AG10803 (cell line): ENCODE results near the gene KIF24.

Experiments used
- DNase-seq: peaks from one replicate; pipeline ENCODE4 v3.0.0; 2010; ENCODE audit warnings: low read depth
- H3K4me3 ChIP-seq: 2 replicates; pipeline ENCODE4 v1.5.1; 2011; ENCODE audit warnings: mild to moderate bottlenecking, low read length, control low read depth
- TF ChIP-seq, protein P1 (sequence below): conservative IDR thresholded peaks from 2 replicates; pipeline ENCODE4 v1.5.1; 2011; ENCODE audit warnings: mild to moderate bottlenecking, low read length, control low read depth, inconsistent platforms

Gene KIF24

GRCh38 chr9:34337403-34337802 is 8.3 kb upstream of the KIF24 start:
- H3K4me3 ChIP-seq: no peak overlapping the region
- DNase-seq: peak; percentile 3
- TF ChIP-seq, protein P1, sequence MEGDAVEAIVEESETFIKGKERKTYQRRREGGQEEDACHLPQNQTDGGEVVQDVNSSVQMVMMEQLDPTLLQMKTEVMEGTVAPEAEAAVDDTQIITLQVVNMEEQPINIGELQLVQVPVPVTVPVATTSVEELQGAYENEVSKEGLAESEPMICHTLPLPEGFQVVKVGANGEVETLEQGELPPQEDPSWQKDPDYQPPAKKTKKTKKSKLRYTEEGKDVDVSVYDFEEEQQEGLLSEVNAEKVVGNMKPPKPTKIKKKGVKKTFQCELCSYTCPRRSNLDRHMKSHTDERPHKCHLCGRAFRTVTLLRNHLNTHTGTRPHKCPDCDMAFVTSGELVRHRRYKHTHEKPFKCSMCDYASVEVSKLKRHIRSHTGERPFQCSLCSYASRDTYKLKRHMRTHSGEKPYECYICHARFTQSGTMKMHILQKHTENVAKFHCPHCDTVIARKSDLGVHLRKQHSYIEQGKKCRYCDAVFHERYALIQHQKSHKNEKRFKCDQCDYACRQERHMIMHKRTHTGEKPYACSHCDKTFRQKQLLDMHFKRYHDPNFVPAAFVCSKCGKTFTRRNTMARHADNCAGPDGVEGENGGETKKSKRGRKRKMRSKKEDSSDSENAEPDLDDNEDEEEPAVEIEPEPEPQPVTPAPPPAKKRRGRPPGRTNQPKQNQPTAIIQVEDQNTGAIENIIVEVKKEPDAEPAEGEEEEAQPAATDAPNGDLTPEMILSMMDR: peak; percentile 19; the same call in 1 of the 2 replicates

DNA sequence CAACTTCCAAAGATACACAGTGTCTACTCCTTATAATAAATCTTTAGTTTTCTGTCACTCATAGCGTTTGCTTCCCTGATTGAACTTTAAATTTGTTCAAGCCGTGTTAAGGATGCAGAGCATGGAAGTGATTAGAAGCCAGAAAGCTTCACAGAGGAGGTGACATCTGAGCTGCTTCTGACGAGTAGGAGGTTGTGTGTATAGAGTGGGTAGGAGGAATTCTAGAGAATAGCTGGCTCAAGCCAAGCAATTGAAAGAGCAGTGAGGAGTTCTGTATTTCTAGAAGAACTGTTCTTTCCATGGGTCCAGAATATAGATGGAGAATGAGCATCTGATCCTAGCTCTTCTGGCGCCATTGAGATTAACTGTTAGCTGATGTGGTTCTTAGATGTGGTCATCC is 6.3 kb upstream of the KIF24 start:
- no peak overlapping the region for H3K4me3 ChIP-seq
- no peak for DNase-seq
- TF ChIP-seq, protein P1: no peak

- no peak overlapping the region for H3K4me3 ChIP-seq
- TF ChIP-seq, protein P1: no peak
- DNase-seq: no peak
These were observed 5.8 kb upstream of the KIF24 start for GRCh38 chr9:34334916-34335315.

- H3K4me3 ChIP-seq: no peak overlapping the region
- peak; percentile 3 for DNase-seq
- TF ChIP-seq, protein P1: no peak
These were observed 5.3 kb upstream of the KIF24 start for GRCh38 chr9:34334337-34334824.

DNA sequence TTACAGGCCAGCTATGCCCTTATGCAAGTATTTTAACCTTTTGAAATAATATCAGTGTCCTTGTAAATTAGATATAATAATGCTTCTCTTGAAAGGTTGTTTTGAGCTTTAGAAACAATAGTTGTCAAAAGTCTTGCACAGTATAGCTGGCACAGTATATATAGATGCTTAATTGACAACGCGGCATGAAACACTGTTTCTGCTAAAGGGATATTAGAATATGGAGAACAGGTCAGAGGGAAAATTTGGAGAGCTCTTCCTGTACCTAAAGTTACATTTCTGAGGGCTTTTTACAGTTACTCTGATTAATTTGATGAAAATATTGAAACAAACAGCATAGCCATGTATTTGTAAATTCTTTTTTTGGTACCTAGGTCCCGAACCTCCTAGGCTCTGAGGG is 4.8 kb upstream of the KIF24 start:
- TF ChIP-seq, protein P1: no peak
- H3K4me3 ChIP-seq: no peak overlapping the region

GRCh38 chr9:34332076-34332964 is 3.3 kb upstream of the KIF24 start:
- peak; percentile 47 for DNase-seq
- H3K4me3 ChIP-seq: no peak overlapping the region
- TF ChIP-seq, protein P1: peak; percentile 62

More for the DNA sequence above, 4.8 kb upstream of the KIF24 start:
- DNase-seq: no peak

DNA sequence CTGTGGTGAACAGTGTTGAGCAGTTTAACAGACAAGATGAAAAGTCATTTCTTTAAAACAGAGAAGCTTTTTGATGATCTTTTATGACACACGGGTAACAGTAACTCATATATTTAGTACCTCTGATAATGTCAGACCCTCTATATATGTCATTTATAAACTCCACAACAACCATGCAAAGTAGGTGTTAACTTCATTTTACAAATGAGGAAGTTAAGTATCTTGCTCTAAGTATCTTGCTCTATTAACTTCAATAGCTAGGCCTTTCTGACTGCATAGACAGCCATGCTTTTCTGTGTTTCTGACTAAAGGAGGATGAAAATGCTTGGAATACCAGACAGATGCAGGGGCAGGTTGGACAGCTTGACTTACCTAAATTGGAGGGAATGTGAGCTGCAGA is 2.1 kb upstream of the KIF24 start:
- DNase-seq: no peak
- H3K4me3 ChIP-seq: no peak overlapping the region
- TF ChIP-seq, protein P1: no peak
